Astrocyte (in vitro differentiated cells and primary cell): ENCODE data around the gene IQCK.

ENCODE experiments used
- CTCF ChIP-seq: IDR thresholded peaks from 2 replicates; pipeline ENCODE4 v1.5.1; 2011; ENCODE audit warnings: low read depth, mild to moderate bottlenecking, inconsistent platforms, low read length, moderate library complexity; ENCODE audit not compliant: insufficient read depth
- EZH2 ChIP-seq: IDR thresholded peaks from 2 replicates; pipeline ENCODE4 v1.6.1; 2012; ENCODE audit warnings: mild to moderate bottlenecking, low read length, inconsistent platforms; ENCODE audit not compliant: insufficient read depth

DNA sequence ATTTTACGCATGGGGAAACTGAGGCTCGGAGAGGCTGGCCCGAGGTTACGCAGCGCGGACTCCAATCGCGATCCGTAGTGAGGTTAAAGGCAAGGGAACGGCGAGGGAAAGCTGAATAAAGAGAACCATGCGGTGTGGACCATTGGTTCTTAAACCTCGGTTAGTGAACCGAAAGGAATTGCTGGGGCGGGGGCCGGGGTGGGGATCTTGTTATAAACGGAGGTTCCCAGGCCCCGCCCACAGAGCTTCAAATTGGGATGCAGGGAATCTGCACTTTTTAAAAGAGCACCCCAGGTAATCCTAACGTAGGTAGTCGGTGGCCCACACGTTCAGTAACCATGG is 524 bp downstream of the IQCK start:
- TF ChIP-seq CTCF: no peak
- no peak for TF ChIP-seq EZH2
